C4-2B (cell line): ENCODE results near the gene EHBP1L1.

Experiments used
- ZFX ChIP-seq: fragments of 450-650 bp; IDR thresholded peaks from 2 replicates; pipeline ENCODE4 v1.6.1; 2017
- TF ChIP-seq, protein P1 (sequence below): fragments of 450-650 bp; conservative IDR thresholded peaks from 2 replicates; pipeline ENCODE4 v1.5.1; 2017; ENCODE audit warnings: mild to moderate bottlenecking

DNA sequence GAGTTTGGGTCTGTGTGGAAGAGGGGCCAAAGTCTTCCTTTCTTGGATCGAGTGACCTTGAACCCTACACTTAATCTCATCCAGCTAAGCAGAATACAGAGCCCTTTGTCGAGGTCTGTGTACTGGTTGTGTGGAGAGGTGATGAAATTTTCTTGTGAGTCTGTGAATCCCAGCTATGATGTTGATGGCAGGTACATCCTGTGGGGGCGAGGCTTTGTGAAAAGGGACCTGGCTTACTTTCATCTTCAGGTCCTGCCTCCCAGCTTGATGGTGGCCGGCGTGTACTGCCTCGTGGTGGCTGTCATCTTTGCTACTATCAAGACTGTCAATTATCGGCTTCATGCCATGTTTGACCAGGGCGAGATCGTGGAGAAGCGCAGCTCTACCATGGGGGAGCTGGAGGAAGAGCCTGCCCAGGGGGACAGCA, 40.7 kb downstream of the EHBP1L1 start:
- TF ChIP-seq, protein P1, sequence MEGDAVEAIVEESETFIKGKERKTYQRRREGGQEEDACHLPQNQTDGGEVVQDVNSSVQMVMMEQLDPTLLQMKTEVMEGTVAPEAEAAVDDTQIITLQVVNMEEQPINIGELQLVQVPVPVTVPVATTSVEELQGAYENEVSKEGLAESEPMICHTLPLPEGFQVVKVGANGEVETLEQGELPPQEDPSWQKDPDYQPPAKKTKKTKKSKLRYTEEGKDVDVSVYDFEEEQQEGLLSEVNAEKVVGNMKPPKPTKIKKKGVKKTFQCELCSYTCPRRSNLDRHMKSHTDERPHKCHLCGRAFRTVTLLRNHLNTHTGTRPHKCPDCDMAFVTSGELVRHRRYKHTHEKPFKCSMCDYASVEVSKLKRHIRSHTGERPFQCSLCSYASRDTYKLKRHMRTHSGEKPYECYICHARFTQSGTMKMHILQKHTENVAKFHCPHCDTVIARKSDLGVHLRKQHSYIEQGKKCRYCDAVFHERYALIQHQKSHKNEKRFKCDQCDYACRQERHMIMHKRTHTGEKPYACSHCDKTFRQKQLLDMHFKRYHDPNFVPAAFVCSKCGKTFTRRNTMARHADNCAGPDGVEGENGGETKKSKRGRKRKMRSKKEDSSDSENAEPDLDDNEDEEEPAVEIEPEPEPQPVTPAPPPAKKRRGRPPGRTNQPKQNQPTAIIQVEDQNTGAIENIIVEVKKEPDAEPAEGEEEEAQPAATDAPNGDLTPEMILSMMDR = no peak
- TF ChIP-seq ZFX = no peak
